HFF-Myc (cell line): ENCODE results near the gene TDO2.

Source experiments
- DNase-seq: peaks from one replicate; pipeline ENCODE4 v3.0.0-alpha.2; 2011; ENCODE audit warnings: low read depth; ENCODE audit errors: extremely low read depth
- H3K4me3 ChIP-seq: replicated peaks from 2 replicates; pipeline ENCODE4 v1.5.1; 2011; ENCODE audit warnings: low read depth, mild to moderate bottlenecking, control low read depth, low read length
- TF ChIP-seq, protein P1 (sequence below): IDR thresholded peaks from 2 replicates; pipeline ENCODE4 v1.5.1; 2012; ENCODE audit warnings: mild to moderate bottlenecking, low read depth, low read length, control low read depth; ENCODE audit errors: missing control alignments

Gene TDO2

DNA sequence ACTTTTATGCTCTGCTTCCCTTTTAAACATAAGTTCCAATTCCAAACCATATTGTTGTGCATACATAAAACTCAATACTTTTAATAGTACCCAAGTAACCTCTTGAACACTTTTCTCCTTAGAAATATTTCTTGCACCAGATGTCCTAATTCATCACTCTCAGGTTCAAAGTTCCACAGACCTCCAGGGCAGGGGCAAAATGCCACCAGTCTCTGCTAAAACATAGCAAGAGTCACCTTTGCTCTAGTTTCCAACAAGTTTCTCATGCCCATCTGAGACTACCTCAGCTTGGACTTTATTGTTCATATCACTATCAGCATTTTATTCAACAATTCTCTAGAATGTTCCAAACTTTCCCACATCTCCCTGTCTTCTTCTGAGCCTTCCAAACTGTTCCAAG lies 23.7 kb upstream of the TDO2 start:
- TF ChIP-seq, protein P1, sequence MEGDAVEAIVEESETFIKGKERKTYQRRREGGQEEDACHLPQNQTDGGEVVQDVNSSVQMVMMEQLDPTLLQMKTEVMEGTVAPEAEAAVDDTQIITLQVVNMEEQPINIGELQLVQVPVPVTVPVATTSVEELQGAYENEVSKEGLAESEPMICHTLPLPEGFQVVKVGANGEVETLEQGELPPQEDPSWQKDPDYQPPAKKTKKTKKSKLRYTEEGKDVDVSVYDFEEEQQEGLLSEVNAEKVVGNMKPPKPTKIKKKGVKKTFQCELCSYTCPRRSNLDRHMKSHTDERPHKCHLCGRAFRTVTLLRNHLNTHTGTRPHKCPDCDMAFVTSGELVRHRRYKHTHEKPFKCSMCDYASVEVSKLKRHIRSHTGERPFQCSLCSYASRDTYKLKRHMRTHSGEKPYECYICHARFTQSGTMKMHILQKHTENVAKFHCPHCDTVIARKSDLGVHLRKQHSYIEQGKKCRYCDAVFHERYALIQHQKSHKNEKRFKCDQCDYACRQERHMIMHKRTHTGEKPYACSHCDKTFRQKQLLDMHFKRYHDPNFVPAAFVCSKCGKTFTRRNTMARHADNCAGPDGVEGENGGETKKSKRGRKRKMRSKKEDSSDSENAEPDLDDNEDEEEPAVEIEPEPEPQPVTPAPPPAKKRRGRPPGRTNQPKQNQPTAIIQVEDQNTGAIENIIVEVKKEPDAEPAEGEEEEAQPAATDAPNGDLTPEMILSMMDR, result no peak
- DNase-seq, result no peak
- no peak overlapping the region for H3K4me3 ChIP-seq

DNA sequence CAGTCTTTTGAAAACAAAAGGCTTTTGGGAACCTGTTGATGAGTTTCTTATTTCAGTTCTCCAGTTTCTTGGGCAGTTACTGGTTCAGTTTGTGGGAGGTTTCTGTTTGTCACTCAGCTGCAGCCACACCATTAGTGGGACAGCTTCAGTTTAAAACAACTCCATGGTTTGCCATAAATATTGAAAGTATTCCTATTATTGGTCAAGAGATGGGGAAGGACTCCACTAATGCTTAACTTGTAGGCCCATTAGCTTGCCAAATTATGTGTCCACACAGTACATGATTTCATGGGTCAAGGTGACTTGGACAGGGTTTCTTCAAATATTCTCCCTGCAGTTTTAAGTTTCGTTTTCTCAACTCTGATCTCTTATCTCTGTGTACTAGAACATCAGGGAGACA lies 21.9 kb upstream of the TDO2 start:
- H3K4me3 ChIP-seq, result no peak overlapping the region
- no peak for DNase-seq
- TF ChIP-seq, protein P1, result no peak

DNA sequence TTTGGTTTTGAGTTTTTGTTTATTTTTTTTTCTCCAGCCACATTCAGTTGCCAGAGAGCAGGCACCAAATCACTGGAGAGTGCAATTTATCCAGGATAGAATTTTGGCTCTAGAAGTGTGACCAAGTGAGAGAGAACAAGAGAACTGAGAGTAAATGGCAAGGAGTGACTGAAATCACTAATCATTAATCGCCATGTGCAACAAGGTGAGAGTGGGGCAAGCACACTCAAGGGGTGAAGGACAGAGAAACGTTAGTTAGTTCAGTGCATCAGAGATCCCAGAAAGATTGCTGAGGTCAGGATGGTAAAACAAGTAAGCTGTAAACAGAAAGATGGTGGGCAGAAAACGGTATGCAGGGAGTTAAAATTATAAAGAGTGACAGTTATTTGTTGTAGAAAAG lies 19.6 kb upstream of the TDO2 start:
- no peak for DNase-seq
- H3K4me3 ChIP-seq, result no peak overlapping the region
- TF ChIP-seq, protein P1, result no peak

- TF ChIP-seq, protein P1, result no peak
- no peak for DNase-seq
- H3K4me3 ChIP-seq, result no peak overlapping the region
Measured at GRCh38 chr4:155885666-155886065, 17.8 kb upstream of the TDO2 start.

DNA sequence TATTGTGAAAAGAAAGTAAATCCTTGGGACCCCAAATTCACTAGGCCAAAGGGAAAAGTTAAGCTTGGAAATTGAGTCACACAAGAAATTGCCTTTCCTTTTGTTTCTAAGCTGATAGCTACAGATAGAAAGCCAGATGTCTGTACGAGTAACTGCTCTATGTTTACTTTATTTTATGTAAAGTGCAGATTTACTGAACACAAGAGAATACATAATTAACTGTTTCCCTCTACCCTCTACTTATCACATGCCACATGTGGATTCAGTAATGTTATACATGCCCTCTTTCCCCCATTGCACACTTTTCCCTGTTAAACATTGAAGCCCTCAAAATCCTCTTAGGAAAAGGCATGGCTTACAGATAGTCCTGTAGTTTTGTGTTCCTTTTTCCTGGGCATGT lies 16.5 kb upstream of the TDO2 start:
- H3K4me3 ChIP-seq, result no peak overlapping the region
- TF ChIP-seq, protein P1, result no peak
- DNase-seq, result no peak

GRCh38 chr4:155887847-155888570 lies 15.5 kb upstream of the TDO2 start:
- DNase-seq, result no peak
- TF ChIP-seq, protein P1, result no peak
- no peak overlapping the region for H3K4me3 ChIP-seq

- TF ChIP-seq, protein P1, result no peak
- no peak overlapping the region for H3K4me3 ChIP-seq
- no peak for DNase-seq
Measured at GRCh38 chr4:155889031-155889793, 14.3 kb upstream of the TDO2 start.
